Measurements from ENCODE around the gene SLC37A3. TPM values are rescaled to one million over a fixed set of nuclear protein-coding genes. Genes with fewer than 3 reads are reported as not detected.
A peak's percentile ranks its signal among the peaks of the same experiment; 100 is the strongest.

The SLC37A3 gene
- total and polyA plus RNA-seq, 2 of the 13 experiments (the other 11 are each of a cell fraction or from before 2014, with no cell fraction given), result 21.3 to 27.9 TPM

DNA sequence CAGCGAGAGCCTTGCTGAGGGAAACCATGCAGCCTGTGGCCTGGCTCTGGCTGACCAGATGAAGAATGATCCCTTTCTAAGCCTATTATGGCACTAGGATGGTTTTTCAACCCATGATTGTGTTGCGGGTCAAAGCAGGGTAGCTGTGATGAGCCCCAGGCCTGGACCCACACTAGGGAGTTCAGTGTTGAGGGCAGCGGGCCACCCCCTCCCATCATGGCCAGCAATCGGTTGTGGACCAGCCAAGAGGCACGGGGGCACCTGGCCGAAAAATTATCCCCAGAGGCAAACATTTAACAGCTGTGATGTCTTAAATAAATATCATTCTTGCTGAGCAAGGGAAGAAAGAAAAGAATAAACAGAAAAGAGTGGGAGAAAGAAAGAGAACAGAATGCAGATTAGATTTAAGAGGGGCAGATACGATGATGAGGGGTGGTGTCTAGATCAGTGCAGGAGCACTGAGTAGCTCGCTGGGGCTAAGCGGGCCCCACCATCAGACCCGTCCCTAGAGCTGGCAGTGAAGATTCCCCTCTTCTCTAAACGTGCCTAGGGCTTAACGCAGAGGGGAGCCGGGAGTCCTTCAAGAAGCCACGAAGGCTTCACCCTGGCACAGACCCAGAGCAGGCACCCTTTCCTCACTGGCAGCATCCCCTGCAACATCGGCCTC, 82.7 kb downstream of the SLC37A3 start:
- Histone ChIP-seq H3K4me3 (replicated peaks in 1 of 3; ENCODE audit: insufficient read depth in 1 of 3, low read depth in 2 of 3, low read length in 3 of 3) (peak overlapping the region; percentile 35 to 58 (median 38); a peak in 5 of 6 replicates), H3K4me2 (ENCODE audit: low read depth, low read length) (peak overlapping the region; percentile 92), H3K27ac (ENCODE audit: extremely low read length, insufficient read depth, low read length) (no peak overlapping the region), H3K27me3 (ENCODE audit: control insufficient read depth in 1 of 2, insufficient read depth in 2 of 2, low read length in 2 of 2) (no peaks in the 10 kb centered on the region), H3K4me1 (ENCODE audit: insufficient read depth, low read length) (peaks cover 45% of the 10 kb centered on the region), H2AFZ (ENCODE audit: low read length) (no peak overlapping the region), H3K79me2 (ENCODE audit: insufficient read depth, low read length) (no peaks in the 10 kb centered on the region), H3K9me3 (ENCODE audit: low read length) (peaks cover 13% of the 10 kb centered on the region), H4K20me1 (ENCODE audit: insufficient read depth, low read length) (no peaks in the 10 kb centered on the region), H3K36me3 (replicated peaks in 1 of 2; ENCODE audit: control insufficient read depth in 1 of 2, insufficient read depth in 2 of 2, low read length in 2 of 2) (no peaks in the 10 kb centered on the region), H3K9ac (ENCODE audit: insufficient read depth, low read depth, low read length) (no peak overlapping the region)
- DNase-seq (ENCODE audit: low spot score), result no peak
- BruUV-seq (replicated peaks), result no TSS peak
- no peak for FAIRE-seq
- peak; percentile 43 for ATAC-seq
- ChIA-PET CTCF (ENCODE audit: low intra/inter-chr PET ratio, low total read pairs) (no interaction called here), POLR2A (interaction anchor here (0.6 to 1.9 kb wide), 3 partner anchors 63 to 139 kb away, joined by 3 to 4 read pairs (median 3); partner anchors contain the start of gene KDM7A)
- TF ChIP-seq, protein P1, sequence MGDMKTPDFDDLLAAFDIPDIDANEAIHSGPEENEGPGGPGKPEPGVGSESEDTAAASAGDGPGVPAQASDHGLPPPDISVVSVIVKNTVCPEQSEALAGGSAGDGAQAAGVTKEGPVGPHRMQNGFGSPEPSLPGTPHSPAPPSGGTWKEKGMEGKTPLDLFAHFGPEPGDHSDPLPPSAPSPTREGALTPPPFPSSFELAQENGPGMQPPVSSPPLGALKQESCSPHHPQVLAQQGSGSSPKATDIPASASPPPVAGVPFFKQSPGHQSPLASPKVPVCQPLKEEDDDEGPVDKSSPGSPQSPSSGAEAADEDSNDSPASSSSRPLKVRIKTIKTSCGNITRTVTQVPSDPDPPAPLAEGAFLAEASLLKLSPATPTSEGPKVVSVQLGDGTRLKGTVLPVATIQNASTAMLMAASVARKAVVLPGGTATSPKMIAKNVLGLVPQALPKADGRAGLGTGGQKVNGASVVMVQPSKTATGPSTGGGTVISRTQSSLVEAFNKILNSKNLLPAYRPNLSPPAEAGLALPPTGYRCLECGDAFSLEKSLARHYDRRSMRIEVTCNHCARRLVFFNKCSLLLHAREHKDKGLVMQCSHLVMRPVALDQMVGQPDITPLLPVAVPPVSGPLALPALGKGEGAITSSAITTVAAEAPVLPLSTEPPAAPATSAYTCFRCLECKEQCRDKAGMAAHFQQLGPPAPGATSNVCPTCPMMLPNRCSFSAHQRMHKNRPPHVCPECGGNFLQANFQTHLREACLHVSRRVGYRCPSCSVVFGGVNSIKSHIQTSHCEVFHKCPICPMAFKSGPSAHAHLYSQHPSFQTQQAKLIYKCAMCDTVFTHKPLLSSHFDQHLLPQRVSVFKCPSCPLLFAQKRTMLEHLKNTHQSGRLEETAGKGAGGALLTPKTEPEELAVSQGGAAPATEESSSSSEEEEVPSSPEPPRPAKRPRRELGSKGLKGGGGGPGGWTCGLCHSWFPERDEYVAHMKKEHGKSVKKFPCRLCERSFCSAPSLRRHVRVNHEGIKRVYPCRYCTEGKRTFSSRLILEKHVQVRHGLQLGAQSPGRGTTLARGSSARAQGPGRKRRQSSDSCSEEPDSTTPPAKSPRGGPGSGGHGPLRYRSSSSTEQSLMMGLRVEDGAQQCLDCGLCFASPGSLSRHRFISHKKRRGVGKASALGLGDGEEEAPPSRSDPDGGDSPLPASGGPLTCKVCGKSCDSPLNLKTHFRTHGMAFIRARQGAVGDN (CRISPR knock-in tag; IDR thresholded peaks at IDR 0.05), result peak; percentile 19; the same call in 1 of the 2 replicates
- 0 out of 2 replicates have a peak, but pooled peaks have one; percentile 9 for TF ChIP-seq ZFX (CRISPR knock-in tag; IDR thresholded peaks at IDR 0.05; ENCODE audit: low read depth)
- TF ChIP-seq CBFB (CRISPR knock-in tag; IDR thresholded peaks at IDR 0.05), result no peak
- peak; percentile 9; the same call in 1 of the 2 replicates for TF ChIP-seq ZFP91 (CRISPR knock-in tag; IDR thresholded peaks at IDR 0.05; ENCODE audit: borderline replicate concordance)
- TF ChIP-seq IRF1 (CRISPR knock-in tag; IDR thresholded peaks at IDR 0.05; ENCODE audit: low read depth), result no peak
- 60% methylated on average over 9 of the region's 15 CpGs for WGBS (ENCODE audit: low lambda C conversion rate)
- in situ Hi-C loops (cut with HindIII; ENCODE audit: extremely low pct_ligation_motif_present, low pct_unique_long_range_greater_than_20kb) (no loop called here), intact Hi-C loops (cut with micrococcal nuclease; ENCODE audit: unreplicated experiment) (no loop called here)

Data from HepG2 (cell line).